Measurements from ENCODE around the gene NHS.
A peak's percentile ranks its signal among the peaks of the same experiment; 100 is the strongest.
"Not testable (repeated sequence)": the region's sequence is repeated elsewhere in the genome, so short reads cannot be mapped to it uniquely, and the experiment has no call there.

The NHS gene

GRCh38 chrX:17501746-17502145 is 126.7 kb downstream of the NHS start:
- no peak for DNase-seq

GRCh38 chrX:17506352-17506751 is 131.4 kb downstream of the NHS start:
- not testable (repeated sequence) for DNase-seq

GRCh38 chrX:17511556-17511955 is 136.6 kb downstream of the NHS start:
- no peak for DNase-seq

GRCh38 chrX:17519358-17519757 is 144.4 kb downstream of the NHS start:
- DNase-seq = no peak

- no peak for DNase-seq
Measured at GRCh38 chrX:17520016-17520615, 145.1 kb downstream of the NHS start.

- DNase-seq = no peak
Measured at GRCh38 chrX:17521871-17522693, 147.1 kb downstream of the NHS start.

- DNase-seq = no peak
Measured at GRCh38 chrX:17525266-17525665, 150.3 kb downstream of the NHS start.

- no peak for DNase-seq
Measured at GRCh38 chrX:17525762-17526555, 151.0 kb downstream of the NHS start.

GRCh38 chrX:17527135-17527701 is 152.2 kb downstream of the NHS start:
- DNase-seq = no peak

- DNase-seq = no peak
Measured at GRCh38 chrX:17527922-17528321, 152.9 kb downstream of the NHS start.

- no peak for DNase-seq
Measured at GRCh38 chrX:17529151-17529745, 154.2 kb downstream of the NHS start.

- no peak for DNase-seq
Measured at GRCh38 chrX:17531500-17531899, 156.5 kb downstream of the NHS start.

- no peak for DNase-seq
Measured at GRCh38 chrX:17535229-17535628, 160.2 kb downstream of the NHS start.

GRCh38 chrX:17537723-17538243 is 162.8 kb downstream of the NHS start:
- DNase-seq = no peak

GRCh38 chrX:17542123-17542522 is 167.1 kb downstream of the NHS start:
- no peak for DNase-seq

GRCh38 chrX:17544821-17545220 is 169.8 kb downstream of the NHS start:
- DNase-seq = no peak

- no peak for DNase-seq
Measured at GRCh38 chrX:17546356-17546755, 171.4 kb downstream of the NHS start.

- peak; percentile 46 for DNase-seq
Measured at GRCh38 chrX:17547658-17548057, 172.7 kb downstream of the NHS start.

GRCh38 chrX:17549107-17549651 is 174.2 kb downstream of the NHS start:
- no peak for DNase-seq

- DNase-seq = no peak
Measured at GRCh38 chrX:17550011-17550410, 175.0 kb downstream of the NHS start.

GRCh38 chrX:17552044-17552650 is 177.1 kb downstream of the NHS start:
- no peak for DNase-seq

GRCh38 chrX:17553469-17553868 is 178.5 kb downstream of the NHS start:
- DNase-seq = no peak
